Calu3 (cell line): Measurements from ENCODE around the gene ALDH4A1. TPM values are rescaled to one million over a fixed set of nuclear protein-coding genes. Genes with fewer than 3 reads are reported as not detected.

Experiments used
- BruUV-seq: library from RNA; stranded (reverse); fragments of 400-500 nt; replicated peaks from 2 replicates; lab custom pipeline; 2021; lab: Mats Ljungman, UMichigan
- CTCF ChIA-PET: fragments of 300-600 bp; sonication (Branson Sonifier 250); formaldehyde crosslinking; loops from one replicate; lab custom pipeline; 2022; ENCODE audit warnings: antibody characterized with exemption; lab: Charles Lee
- DNase-seq: peaks from one replicate; pipeline ENCODE4 v3.0.0; 2022
- H3K27ac Mint-ChIP-seq: one replicate; pipeline ENCODE4 v1.8.0; 2022; ENCODE audit warnings: mixed read lengths; ENCODE audit not compliant: unreplicated experiment
- H3K27me3 Mint-ChIP-seq: one replicate; pipeline ENCODE4 v1.8.0; 2022; ENCODE audit warnings: mixed read lengths; ENCODE audit not compliant: unreplicated experiment
- H3K36me3 Mint-ChIP-seq: one replicate; pipeline ENCODE4 v1.8.0; 2022; ENCODE audit warnings: mild to moderate bottlenecking, moderate library complexity, mixed read lengths; ENCODE audit not compliant: insufficient read depth, unreplicated experiment
- H3K4me1 Mint-ChIP-seq: one replicate; pipeline ENCODE4 v1.8.0; 2022; ENCODE audit warnings: mild to moderate bottlenecking, low read depth, mixed read lengths; ENCODE audit not compliant: unreplicated experiment
- H3K4me3 Mint-ChIP-seq: one replicate; pipeline ENCODE4 v1.8.0; 2022; ENCODE audit warnings: mild to moderate bottlenecking, low read depth, moderate library complexity, mixed read lengths; ENCODE audit not compliant: unreplicated experiment
- H3K9me3 Mint-ChIP-seq: one replicate; pipeline ENCODE4 v1.8.0; 2022; ENCODE audit warnings: low read depth, mixed read lengths; ENCODE audit not compliant: unreplicated experiment
- CTCF ChIP-seq: fragments of 200-600 bp; IDR thresholded peaks from one replicate; pipeline ENCODE4 v1.8.0; 2022; ENCODE audit warnings: antibody characterized with exemption; ENCODE audit not compliant: unreplicated experiment
- intact Hi-C: fragments of 100-400 bp; cut with micrococcal nuclease; formaldehyde crosslinking; loops from one replicate; pipeline ENCODE4 v1.10.0; 2022; ENCODE audit not compliant: unreplicated experiment
- total RNA-seq: library from RNA; stranded (reverse); gene quantifications from 2 replicates; pipeline ENCODE4 v1.2.3, GENCODE V29; 2022

ALDH4A1 gene
- total RNA-seq, 1 experiment from 2014 or later = 10.7 TPM

- BruUV-seq = no TSS peak
- TF ChIP-seq CTCF = no peak
- CTCF ChIA-PET = no interaction called here
- Mint-ChIP-seq H3K9me3 (no peaks in the 10 kb centered on the region), H3K27ac (no peak overlapping the region), H3K4me1 (no peaks in the 10 kb centered on the region), H3K36me3 (no peaks in the 10 kb centered on the region), H3K27me3 (peaks cover 42% of the 10 kb centered on the region), H3K4me3 (no peak overlapping the region)
- intact Hi-C loops = no loop called here
- no peak for DNase-seq
Measured at GRCh38 chr1:18858070-18858688, 44.2 kb downstream of the ALDH4A1 start.

- CTCF ChIA-PET = no interaction called here
- H3K4me1 Mint-ChIP-seq = no peaks in the 10 kb centered on the region
Measured at GRCh38 chr1:18856435-18856834, 45.9 kb downstream of the ALDH4A1 start.

GRCh38 chr1:18855573-18855972 lies 46.8 kb downstream of the ALDH4A1 start:
- intact Hi-C loops = no loop called here
- CTCF ChIA-PET = no interaction called here
- no peak overlapping the region for H3K4me3 Mint-ChIP-seq
- H3K27ac Mint-ChIP-seq = no peak overlapping the region
- no peaks in the 10 kb centered on the region for H3K36me3 Mint-ChIP-seq
- no peaks in the 10 kb centered on the region for H3K4me1 Mint-ChIP-seq
- H3K27me3 Mint-ChIP-seq = peaks cover 21% of the 10 kb centered on the region
- no peak for TF ChIP-seq CTCF
- H3K9me3 Mint-ChIP-seq = no peaks in the 10 kb centered on the region
- DNase-seq = no peak
- no TSS peak for BruUV-seq

More at GRCh38 chr1:18856435-18856834, 45.9 kb downstream of the ALDH4A1 start:
- intact Hi-C loops = no loop called here
- DNase-seq = no peak
- BruUV-seq = no TSS peak
- peaks cover 24% of the 10 kb centered on the region for H3K27me3 Mint-ChIP-seq
- no peak overlapping the region for H3K4me3 Mint-ChIP-seq
- no peak overlapping the region for H3K27ac Mint-ChIP-seq
- H3K9me3 Mint-ChIP-seq = no peaks in the 10 kb centered on the region
- no peak for TF ChIP-seq CTCF
- H3K36me3 Mint-ChIP-seq = no peaks in the 10 kb centered on the region

DNA sequence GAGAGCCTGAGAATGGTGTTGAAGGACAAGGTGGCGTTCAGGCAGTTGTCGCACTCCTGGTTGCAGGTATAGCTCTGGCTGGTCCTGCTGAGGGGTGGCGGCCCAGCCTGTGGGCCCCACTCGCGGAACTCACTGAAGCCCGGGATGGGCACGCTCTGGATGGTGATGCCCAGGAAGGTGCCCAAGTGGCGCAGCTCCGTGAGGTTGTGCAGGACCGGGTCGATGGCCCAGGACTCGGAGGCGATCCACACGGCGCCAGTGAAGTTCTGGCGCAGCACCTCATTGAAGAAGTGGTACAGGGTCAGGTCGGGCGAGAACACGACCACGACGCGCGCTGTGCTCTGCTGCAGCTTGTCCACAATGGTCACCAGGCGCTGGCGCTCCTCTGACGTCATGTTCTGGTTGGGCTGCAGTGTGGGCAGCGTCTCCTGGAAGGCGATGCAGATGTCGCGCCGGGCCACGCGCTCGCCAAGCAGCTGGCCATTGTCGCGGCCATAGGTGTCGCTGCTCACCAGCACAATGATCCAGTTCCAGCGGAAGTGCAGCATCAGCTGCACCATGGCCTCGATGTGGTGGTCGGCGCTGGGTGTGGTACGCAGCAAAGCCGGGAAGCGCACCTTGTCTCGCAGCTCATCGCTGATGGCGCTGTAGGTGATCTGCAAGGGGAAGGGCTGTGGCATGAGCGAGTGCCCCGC lies 47.9 kb downstream of the ALDH4A1 start:
- Mint-ChIP-seq H3K27me3 (peaks cover 21% of the 10 kb centered on the region), H3K36me3 (no peaks in the 10 kb centered on the region), H3K9me3 (no peaks in the 10 kb centered on the region), H3K4me3 (no peak overlapping the region), H3K27ac (no peak overlapping the region), H3K4me1 (no peaks in the 10 kb centered on the region)
- CTCF ChIA-PET = no interaction called here
- BruUV-seq = no TSS peak
- intact Hi-C loops = no loop called here
- DNase-seq = no peak
- no peak for TF ChIP-seq CTCF
